Adipocyte (in vitro differentiated cells): ENCODE measurements around the gene NUP155.
"Not testable (repeated sequence)": the region's sequence is repeated elsewhere in the genome, so short reads cannot be mapped to it uniquely, and the experiment has no call there.

ENCODE experiments used
- DNase-seq: peaks from one replicate; pipeline ENCODE4 v3.0.0-alpha.2; 2015; ENCODE audit warnings: low read depth
- H3K27me3 ChIP-seq: replicated peaks from 2 replicates; pipeline ENCODE4 v1.7.0; 2013; ENCODE audit warnings: mild to moderate bottlenecking, low read length, moderate library complexity; ENCODE audit not compliant: control insufficient read depth, insufficient read depth
- H3K36me3 ChIP-seq: 2 replicates; pipeline ENCODE4 v1.7.0; 2013; ENCODE audit warnings: low read length, mild to moderate bottlenecking, moderate library complexity; ENCODE audit not compliant: control insufficient read depth, insufficient read depth, severe bottlenecking
- H3K4me1 ChIP-seq: 2 replicates; pipeline ENCODE4 v1.7.0; 2013; ENCODE audit warnings: mild to moderate bottlenecking, low read length, moderate library complexity; ENCODE audit not compliant: control insufficient read depth, insufficient read depth
- H3K4me3 ChIP-seq: 2 replicates; pipeline ENCODE4 v1.7.0; 2013; ENCODE audit warnings: mild to moderate bottlenecking, low read length, moderate library complexity
- H3K9ac ChIP-seq: 2 replicates; pipeline ENCODE4 v1.7.0; 2013; ENCODE audit warnings: mild to moderate bottlenecking, low read length, moderate library complexity
- H3K9me3 ChIP-seq: 2 replicates; pipeline ENCODE4 v1.7.0; 2013; ENCODE audit warnings: mild to moderate bottlenecking, low read length, moderate library complexity; ENCODE audit not compliant: control insufficient read depth

Gene NUP155

GRCh38 chr5:37283214-37283820 is 87.6 kb downstream of the NUP155 start:
- no peak overlapping the region for H3K9ac ChIP-seq
- peaks cover 7% of the 10 kb centered on the region for H3K9me3 ChIP-seq
- no peaks in the 10 kb centered on the region for H3K36me3 ChIP-seq
- DNase-seq: no peak
- no peaks in the 10 kb centered on the region for H3K27me3 ChIP-seq
- H3K4me3 ChIP-seq: no peak overlapping the region
- no peaks in the 10 kb centered on the region for H3K4me1 ChIP-seq

- H3K9ac ChIP-seq: no peak overlapping the region
- H3K27me3 ChIP-seq: no peaks in the 10 kb centered on the region
- H3K4me1 ChIP-seq: peaks cover 7% of the 10 kb centered on the region
- DNase-seq: no peak
- no peak overlapping the region for H3K4me3 ChIP-seq
- peaks cover 9% of the 10 kb centered on the region for H3K9me3 ChIP-seq
- no peaks in the 10 kb centered on the region for H3K36me3 ChIP-seq
Observed at GRCh38 chr5:37275511-37275910, 95.4 kb downstream of the NUP155 start.

- peaks cover 7% of the 10 kb centered on the region for H3K4me1 ChIP-seq
- no peaks in the 10 kb centered on the region for H3K36me3 ChIP-seq
- no peak overlapping the region for H3K4me3 ChIP-seq
- DNase-seq: peak; percentile 52
- peaks cover 10% of the 10 kb centered on the region for H3K9me3 ChIP-seq
- H3K9ac ChIP-seq: no peak overlapping the region
- H3K27me3 ChIP-seq: no peaks in the 10 kb centered on the region
Observed at GRCh38 chr5:37272511-37272910, 98.4 kb downstream of the NUP155 start.

GRCh38 chr5:37268100-37268499 is 102.8 kb downstream of the NUP155 start:
- not testable (repeated sequence) for H3K4me1 ChIP-seq, H3K4me3 ChIP-seq, H3K27me3 ChIP-seq, H3K36me3 ChIP-seq, DNase-seq, H3K9ac ChIP-seq
- peaks cover 10% of the 10 kb centered on the region for H3K9me3 ChIP-seq

GRCh38 chr5:37255774-37256358 is 115.0 kb downstream of the NUP155 start:
- Histone ChIP-seq H3K27me3 (no peaks in the 10 kb centered on the region), H3K4me1 (no peaks in the 10 kb centered on the region), H3K4me3 (no peak overlapping the region), H3K9ac (no peak overlapping the region), H3K36me3 (no peaks in the 10 kb centered on the region), H3K9me3 (no peaks in the 10 kb centered on the region)
- no peak for DNase-seq

DNA sequence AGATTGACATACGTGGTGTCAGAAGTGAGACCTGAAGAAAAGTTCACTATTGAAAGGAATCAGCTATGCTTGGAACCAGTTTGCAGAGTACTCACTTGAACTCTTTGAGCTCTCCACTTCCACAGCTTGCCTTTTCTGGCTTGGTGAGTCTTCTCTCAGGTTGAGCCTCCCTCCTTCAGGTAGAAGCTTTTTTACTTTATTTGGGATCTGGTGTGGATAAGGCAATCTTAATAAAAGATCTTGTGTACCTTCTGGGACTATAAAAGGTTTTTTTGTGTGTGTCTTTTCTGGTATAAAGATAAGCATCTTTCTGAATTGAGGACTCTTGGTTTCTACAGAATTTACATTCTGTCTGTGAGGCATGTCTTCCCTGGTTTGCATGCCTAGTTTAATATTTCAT is 116.3 kb downstream of the NUP155 start:
- no peak overlapping the region for H3K4me3 ChIP-seq
- no peak for DNase-seq
- no peaks in the 10 kb centered on the region for H3K9me3 ChIP-seq

DNA sequence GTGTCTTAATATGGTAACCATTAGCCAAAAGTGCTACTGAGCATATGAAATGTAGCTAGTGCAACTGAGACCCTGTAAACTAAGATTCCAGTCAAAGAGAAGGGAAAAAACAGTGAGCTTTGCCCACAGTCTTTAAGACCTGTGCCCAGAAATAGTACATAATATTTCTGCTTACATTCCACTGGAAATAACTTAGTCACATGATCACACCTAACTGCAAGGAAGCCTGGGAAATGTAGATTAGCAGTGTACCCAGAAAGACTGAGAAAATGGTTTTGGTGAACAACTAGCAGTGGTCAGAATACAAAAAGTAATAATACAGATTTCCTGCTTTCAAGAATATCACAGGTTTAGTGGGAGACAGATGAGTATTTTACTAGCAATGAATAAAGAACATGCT is 119.2 kb downstream of the NUP155 start:
- Histone ChIP-seq H3K4me3 (no peak overlapping the region), H3K9ac (no peak overlapping the region), H3K36me3 (no peaks in the 10 kb centered on the region), H3K4me1 (peaks cover 19% of the 10 kb centered on the region), H3K9me3 (no peaks in the 10 kb centered on the region), H3K27me3 (no peaks in the 10 kb centered on the region)
- no peak for DNase-seq

More for the DNA sequence above, 116.3 kb downstream of the NUP155 start:
- Histone ChIP-seq H3K9ac (no peak overlapping the region), H3K4me1 (peaks cover 3% of the 10 kb centered on the region), H3K36me3 (no peaks in the 10 kb centered on the region), H3K27me3 (no peaks in the 10 kb centered on the region)

GRCh38 chr5:37249815-37250164 is 121.1 kb downstream of the NUP155 start:
- Histone ChIP-seq H3K36me3 (no peaks in the 10 kb centered on the region), H3K4me1 (peaks cover 26% of the 10 kb centered on the region), H3K9me3 (no peaks in the 10 kb centered on the region), H3K27me3 (no peaks in the 10 kb centered on the region), H3K9ac (peak overlapping the region; percentile 98), H3K4me3 (peak overlapping the region; percentile 95)
- DNase-seq: no peak

DNA sequence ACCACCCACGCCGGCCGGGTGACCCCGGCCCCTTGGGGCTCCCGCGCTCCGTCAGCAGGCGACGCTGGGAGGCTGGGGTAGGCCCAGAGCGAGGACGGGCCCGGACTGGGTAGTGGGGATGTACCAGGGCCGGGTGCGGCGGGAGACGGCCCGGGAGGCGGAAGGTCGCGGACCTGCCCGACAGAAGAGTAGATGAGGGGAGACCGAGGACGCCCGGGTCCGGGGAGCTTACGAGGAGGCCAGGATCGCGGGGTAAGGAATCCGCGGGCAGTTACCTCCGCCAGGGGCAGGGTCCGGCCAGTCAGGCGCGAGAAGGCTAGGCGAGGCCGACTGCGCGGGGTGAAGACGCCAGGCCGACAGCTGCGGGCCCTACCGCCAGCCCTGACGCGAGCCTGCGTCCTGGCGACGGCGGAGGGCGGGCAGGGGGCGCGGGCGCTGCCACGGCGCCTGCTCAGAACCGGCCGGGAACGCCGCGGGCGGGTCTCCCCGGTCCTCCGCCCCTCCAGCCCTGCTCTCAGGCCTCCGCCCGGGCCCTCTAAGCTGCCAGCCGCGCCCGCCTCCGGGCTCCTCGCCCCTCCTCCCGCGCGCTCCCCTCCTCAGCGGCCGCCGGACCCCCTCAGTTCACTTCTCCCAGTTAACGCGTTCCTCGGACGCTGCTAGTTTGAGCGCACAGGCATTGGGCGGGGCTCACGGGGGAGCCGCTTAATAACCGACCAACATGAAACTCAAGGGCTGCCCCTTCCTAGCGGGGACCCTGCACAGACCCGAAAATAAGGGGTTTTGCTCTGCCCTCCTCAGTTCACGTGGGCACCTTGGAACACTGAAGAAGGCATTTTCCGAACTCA is 121.7 kb downstream of the NUP155 start, which contains the start of gene CPLANE1:
Gene CPLANE1, minus strand, starts transcription at position 407 of the 845 bp plus-strand sequence. CDS start 1,678 bp downstream, outside the sequence.
- no peaks in the 10 kb centered on the region for H3K36me3 ChIP-seq
- H3K9ac ChIP-seq: peak within 1 kb of the TSS; percentile 98
- DNase-seq: peak; percentile 93
- peaks cover 26% of the 10 kb centered on the region for H3K4me1 ChIP-seq
- no peaks in the 10 kb centered on the region for H3K27me3 ChIP-seq
- H3K4me3 ChIP-seq: peak within 1 kb of the TSS; percentile 95
- H3K9me3 ChIP-seq: no peaks in the 10 kb centered on the region

DNA sequence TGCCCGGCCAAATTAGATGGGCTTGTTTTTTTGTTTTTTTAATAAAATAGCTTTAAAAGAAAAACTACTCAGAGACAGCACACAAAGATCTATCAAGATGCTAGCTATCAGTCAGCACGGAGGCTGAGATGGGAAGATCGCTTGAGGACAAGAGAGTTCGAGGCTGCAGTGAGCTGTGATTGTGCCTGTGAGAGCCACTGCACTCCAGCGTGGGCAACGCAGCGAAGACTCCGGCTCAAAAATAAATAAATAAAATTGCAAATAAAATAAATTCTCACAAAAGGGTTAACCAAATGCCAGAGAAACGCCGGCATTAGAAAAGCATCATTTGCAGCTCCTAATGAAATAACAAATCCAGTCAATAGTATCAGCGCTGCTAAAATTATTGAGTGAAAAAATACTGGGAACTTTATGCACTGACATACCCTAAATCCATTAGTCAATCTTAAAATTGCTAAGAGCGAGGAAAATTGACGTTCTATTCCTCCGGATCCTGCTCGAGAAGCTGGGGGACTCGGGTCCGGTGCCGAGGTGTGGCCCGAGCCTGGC is 122.4 kb downstream of the NUP155 start:
- peak; percentile 24 for DNase-seq

GRCh38 chr5:37247496-37247895 is 123.4 kb downstream of the NUP155 start:
- peak overlapping the region; percentile 95 for H3K4me3 ChIP-seq

More for the DNA sequence above, 122.4 kb downstream of the NUP155 start:
- peaks cover 26% of the 10 kb centered on the region for H3K4me1 ChIP-seq
- H3K4me3 ChIP-seq: peak overlapping the region; percentile 95
- H3K9ac ChIP-seq: peak overlapping the region; percentile 98
- H3K9me3 ChIP-seq: no peaks in the 10 kb centered on the region
- H3K27me3 ChIP-seq: no peaks in the 10 kb centered on the region
- H3K36me3 ChIP-seq: no peaks in the 10 kb centered on the region

More at GRCh38 chr5:37247496-37247895, 123.4 kb downstream of the NUP155 start:
- H3K36me3 ChIP-seq: peaks cover 3% of the 10 kb centered on the region
- H3K9ac ChIP-seq: no peak overlapping the region
- DNase-seq: no peak
- H3K27me3 ChIP-seq: no peaks in the 10 kb centered on the region
- H3K9me3 ChIP-seq: no peaks in the 10 kb centered on the region
- H3K4me1 ChIP-seq: peaks cover 26% of the 10 kb centered on the region
